HL-60/S4 (cell line): Measurements from ENCODE around the gene ZNF692.
"Not testable (repeated sequence)": the region's sequence is repeated elsewhere in the genome, so short reads cannot be mapped to it uniquely, and the experiment has no call there.

Source experiments
- in situ Hi-C: fragments of 300-500 bp; cut with MboI; formaldehyde crosslinking; loops from 2 replicates; pipeline ENCODE4 v1.14.3; 2022; ENCODE audit warnings: low sequenced_read_pairs

The ZNF692 gene

DNA sequence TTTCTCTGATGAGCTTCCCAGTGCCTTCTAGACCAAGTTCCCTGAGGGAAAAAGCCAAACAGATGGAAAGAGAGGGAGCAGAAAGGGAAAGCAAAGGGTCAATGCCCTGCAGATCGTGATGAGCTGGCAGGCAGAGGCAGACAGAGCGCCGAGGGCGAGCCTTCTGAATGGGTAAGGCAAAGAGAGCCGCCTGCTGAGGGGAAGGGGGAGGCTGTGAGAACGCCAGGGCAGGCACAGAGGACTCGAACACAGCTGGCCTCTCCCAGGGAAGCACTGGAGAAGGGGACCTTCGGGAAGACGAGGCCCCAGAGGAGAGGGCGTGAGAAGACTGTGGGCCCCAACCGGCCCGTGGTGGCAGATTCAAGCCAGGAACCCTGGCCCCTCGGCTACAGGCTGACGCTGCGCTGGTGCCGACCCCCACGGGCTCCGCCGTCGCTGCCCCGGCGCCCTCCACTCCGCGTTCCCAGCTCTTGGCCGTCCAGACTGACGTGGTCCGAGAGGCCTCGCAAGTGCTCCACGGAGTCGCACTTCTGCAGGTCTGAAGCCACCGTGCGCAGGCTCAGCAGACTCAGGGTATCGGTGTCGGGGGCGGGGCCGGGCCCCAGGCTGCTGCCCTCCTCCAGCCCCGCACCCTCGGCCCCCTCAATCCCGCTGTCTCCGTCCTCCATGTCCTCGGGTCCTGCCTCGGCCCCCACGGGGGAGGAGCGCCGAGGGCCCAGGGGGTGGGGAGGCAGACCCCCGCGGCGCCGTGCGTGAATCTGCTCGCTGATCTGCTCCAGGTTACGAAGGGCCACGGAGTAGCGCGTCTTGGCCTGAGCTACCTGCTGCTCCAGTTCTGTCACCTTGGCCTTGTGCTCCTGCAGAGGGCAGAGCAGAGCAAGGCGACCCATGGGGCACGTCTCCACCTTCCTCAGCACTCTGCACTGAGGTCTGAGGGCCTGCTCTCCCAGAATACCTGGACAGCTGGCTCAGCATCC is 47.1 kb downstream of the ZNF692 start:
- in situ Hi-C loops = no loop called here

DNA sequence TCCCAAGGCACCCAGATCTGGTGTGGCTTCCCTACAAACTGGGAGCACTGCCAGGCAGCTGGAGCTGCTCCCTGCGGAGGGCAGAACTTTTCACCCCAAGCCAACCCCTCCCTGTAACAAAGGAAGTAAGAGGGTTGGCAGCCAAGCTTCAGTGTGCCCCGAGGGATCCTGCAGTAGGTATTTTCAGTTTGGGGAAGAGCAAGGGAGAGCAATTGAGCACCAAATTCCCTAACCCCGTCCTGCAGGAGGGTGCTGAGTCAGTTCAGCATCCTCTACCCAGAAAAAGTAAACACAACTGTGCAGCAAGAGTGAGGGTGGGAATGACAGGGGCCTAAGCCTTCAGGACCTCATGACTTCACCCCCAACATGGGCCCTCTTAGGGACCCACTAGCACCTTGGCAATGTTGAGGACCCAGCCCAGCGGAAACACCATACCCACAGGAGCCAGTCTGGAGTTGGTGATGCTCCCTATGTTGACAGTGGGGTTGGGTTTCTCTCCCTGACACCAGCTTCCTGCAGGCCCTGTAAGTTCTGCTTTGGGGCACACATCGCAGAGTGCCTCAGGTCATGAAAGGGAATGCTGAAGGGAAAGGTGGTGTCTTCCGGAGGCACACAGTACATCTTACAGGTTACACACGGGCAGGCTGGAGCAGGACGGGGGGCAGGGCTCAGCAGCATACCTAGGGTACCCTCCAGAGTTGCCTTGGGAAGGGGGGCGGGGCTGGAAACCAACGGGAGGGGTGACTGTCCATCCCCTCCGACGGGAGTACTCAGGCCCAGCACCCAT is 48.0 kb downstream of the ZNF692 start:
- in situ Hi-C loops = no loop called here

DNA sequence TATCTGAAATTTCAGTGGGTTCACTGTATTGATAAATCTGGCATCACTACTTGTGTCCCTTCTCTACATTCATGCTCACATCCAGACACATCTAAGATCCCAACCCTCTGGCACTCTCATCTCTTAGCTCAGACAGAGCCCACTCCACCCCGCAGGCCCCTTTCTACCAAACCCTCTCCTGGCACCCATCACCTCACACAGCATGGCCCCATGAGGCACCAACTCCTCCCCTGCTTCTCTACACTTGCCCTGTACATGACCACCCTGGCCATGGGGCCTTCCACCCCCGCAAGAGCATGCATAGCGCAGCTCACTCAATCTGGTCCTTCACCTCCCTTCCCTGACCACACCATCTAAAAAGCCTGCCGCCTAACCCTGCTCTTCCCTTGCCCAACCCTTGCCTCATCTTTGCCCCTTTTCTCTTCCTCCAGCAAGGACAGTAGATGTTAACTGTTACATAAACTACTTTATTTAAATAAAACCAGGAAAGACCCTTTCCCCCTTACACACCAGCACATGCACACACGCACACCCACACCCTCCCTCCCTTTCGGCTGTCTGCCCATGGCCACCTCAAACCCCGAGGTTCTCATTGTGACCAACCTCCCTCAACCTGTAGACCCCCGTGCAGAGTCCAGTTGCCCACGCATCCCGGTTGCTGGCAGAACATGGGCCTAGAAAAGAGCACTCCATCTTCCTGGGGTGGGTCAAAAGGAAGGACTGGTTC is 48.7 kb downstream of the ZNF692 start:
- in situ Hi-C loops = no loop called here

DNA sequence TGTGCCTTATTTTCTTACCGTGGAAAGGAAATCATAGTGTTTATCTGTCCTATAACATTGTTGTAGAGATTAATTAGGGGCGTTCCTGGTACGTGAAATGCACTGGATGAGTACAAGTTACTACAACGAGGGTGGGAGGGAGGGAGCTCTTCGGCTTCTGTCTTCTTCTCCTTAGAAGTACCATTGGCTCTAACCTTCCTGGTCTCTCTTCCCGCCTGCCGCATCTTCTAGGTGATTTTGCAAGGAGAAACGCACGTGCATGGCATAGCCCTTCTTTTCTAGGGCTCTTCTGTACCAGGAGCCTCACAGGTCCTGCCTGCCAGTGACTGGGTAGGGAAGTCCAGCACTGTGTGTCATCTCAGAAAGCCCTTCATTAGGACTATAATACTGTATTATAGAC is 50.0 kb downstream of the ZNF692 start:
- in situ Hi-C loops = no loop called here

DNA sequence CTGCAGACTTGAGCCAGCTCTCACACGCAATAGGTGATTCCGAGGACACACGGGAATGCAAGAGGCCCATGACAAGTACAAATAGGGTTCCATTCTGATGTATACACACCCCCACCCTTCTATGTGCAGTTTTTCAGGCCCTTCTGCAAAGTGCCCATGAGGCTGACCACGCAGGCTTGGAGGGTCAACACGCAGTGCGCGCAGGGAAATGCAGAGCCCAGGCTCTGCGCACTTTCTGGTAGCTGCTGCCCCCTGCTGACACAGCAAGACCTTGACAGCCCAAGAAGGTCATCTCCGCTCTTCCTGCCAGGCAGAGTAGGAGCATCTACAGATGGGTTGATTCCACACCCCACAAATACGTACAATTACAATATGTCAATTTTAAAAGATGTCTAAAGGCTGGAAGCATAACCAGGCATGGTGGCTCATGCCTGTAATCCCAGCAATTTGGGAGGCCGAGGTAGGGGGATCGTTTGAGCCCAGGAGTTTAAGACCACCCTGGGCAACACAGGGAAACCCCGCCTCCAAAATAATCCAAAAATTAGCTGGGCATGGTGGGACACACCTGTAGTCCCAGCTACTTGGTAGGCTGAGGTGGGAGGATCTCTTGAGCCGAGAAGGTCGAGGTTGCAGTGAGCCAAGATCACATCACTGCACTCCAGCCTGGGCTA is 51.7 kb downstream of the ZNF692 start:
- in situ Hi-C loops = no loop called here

DNA sequence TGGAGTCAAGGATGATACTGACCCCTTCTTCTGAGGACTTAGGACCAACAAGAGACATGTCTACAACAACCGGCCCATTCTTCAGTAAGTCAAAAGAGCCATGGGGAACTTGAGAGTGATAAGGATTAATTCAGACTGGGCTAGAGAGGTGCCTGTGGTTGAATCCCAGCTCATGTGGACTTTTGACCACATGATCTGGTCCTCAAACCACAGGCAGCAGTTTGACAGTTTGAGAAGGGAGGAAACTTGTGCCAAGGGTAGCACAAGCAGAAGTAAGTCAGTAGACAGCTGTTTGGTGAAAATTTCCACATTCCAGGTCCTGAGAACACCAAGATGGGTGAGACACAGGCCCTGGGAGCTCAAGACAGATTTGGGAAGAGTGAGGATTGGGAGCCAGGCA is 53.0 kb downstream of the ZNF692 start:
- in situ Hi-C loops = no loop called here

DNA sequence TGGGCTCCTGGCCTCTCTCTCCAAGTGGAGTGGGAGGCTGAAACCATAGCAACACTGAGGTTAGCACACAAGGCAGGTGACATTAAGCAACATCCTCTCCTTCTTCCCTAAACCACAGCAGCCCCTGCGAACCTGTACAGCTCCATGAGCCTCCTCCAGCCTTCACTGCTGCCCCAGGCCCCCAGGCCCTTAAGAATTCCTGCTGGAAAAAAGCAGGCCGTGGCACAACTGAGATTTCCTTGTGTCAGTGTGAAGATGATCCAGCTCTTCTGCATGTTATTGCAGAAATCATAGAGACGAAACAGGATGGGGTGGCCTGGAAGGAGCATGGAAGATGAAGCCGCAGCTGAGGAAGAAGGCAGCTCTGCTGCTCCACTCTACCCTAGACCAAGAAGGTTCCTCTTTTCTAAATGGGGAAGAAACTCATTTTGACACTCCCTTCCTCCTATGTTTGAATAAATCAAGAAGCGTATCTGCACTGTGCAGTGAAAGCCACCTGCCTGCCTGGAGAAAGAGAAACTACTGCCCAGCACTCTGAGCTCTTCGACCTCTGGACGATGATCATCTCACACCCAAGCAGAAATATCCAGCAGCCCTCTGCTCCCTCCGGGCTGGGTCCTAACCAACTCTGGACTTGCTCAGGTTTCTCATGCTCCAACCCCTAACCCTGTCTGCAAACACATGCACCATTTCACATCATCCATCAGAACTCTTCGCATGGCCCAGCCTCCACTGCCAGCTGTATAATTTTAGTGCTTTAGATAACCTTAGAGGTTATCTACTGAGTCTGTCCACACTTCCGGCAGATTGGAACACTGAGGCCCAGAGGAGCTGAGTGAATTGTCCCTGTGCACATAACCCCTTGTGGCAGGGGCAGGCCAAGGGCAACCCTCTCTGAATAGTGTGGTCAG is 53.9 kb downstream of the ZNF692 start:
- in situ Hi-C loops = no loop called here

DNA sequence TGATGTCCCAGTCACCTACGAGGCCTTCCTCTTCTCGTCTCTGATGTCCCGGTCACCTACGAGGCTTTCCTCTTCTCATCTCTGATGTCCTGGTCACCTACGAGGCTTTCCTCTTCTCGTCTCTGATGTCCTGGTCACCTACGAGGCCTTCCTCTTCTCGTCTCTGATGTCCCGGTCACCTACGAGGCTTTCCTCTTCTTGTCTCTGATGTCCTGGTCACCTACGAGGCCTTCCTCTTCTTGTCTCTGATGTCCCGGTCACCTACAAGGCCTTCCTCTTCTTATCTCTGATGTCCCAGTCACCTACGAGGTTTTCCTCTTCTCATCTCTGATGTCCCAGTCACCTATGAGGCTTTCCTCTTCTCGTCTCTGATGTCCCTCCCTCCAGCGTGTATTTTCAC is 55.4 kb downstream of the ZNF692 start:
- in situ Hi-C loops = not testable (repeated sequence)

DNA sequence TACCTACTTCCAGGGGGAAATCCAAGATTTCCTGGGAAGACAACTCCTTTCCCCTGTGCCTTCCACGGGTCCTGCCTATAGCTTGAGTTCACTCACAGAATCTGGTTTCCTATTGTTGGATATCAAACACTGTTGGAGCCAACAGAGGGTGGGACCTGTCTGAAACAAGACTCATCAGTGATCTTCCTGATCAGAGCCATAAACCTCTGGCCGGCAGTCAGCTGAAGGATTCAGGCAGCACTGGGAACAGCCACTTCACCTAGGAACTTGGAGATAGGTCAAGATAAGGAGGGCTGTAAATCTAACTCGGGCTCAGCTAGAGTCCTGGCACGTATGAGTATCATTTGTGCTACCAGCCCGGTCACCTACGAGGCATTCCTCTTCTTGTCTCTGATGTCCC is 56.4 kb downstream of the ZNF692 start:
- in situ Hi-C loops = no loop called here

DNA sequence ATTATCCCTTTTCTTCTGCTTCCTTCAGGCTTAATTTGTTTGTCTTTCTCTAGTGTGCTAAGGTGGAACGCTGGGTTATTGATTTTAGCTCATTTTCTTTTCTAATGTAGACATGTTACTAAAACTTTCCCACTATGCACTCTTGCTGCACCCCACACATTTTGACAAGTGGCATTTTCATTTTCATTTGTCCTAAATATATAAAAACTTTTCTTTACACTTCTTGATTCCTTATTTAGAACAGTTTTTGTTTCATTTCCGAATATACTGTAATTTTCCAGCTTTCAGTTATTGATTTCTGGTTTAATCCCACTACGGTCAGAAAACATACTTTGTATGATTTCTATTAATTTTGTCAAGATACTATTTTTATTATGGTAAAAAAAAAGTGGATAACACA is 58.4 kb downstream of the ZNF692 start:
- in situ Hi-C loops = no loop called here
